OCI-LY7 (cell line): Measurements from ENCODE around the gene LATS1.

ENCODE experiments used
- CTCF ChIP-seq: fragments of 200-600 bp; sonication (generic); conservative IDR thresholded peaks from 2 replicates; pipeline ENCODE4 v1.5.1; 2014; ENCODE audit warnings: mild to moderate bottlenecking, antibody characterized with exemption, low read length, moderate library complexity, mixed read lengths
- EZH2phosphoT487 ChIP-seq: fragments of 200-600 bp; sonication (generic); IDR thresholded peaks from 2 replicates; pipeline ENCODE4 v1.6.1; 2018; ENCODE audit warnings: low read depth, borderline replicate concordance, mild to moderate bottlenecking, mixed run types, antibody characterized with exemption, low read length, moderate library complexity, mixed read lengths

GRCh38 chr6:149646599-149646998, 71.3 kb downstream of the LATS1 start:
- TF ChIP-seq CTCF, result no peak
- no peak for TF ChIP-seq EZH2phosphoT487
